WTC11 (cell line): ENCODE data around the gene IZUMO4. TPM values are rescaled to one million over a fixed set of nuclear protein-coding genes. Genes with fewer than 3 reads are reported as not detected.

Source experiments
- ATAC-seq: fragments of 200-7000 bp; cut with Tn5 transposase; 2 replicates; pipeline ENCODE4 v1.10.0; 2021; ENCODE audit warnings: mild to moderate bottlenecking, moderate library complexity
- CTCF ChIA-PET: fragments of 300-600 bp; sonication (Branson Sonifier 250); formaldehyde crosslinking; loops from one replicate; lab custom pipeline; 2021; ENCODE audit warnings: antibody characterized with exemption; lab: Charles Lee
- POLR2A ChIA-PET: fragments of 350-600 bp; sonication (Branson Sonifier 250); formaldehyde crosslinking; loops from one replicate; lab custom pipeline; 2021; ENCODE audit warnings: antibody characterized with exemption; lab: Charles Lee
- DNase-seq: peaks from one replicate; pipeline ENCODE4 v3.0.0; 2021; ENCODE audit warnings: low spot score
- H3K27ac Mint-ChIP-seq: 2 replicates; pipeline ENCODE4 v1.8.0; 2021; ENCODE audit warnings: mixed read lengths
- H3K27me3 Mint-ChIP-seq: 2 replicates; pipeline ENCODE4 v1.8.0; 2021; ENCODE audit warnings: low read depth, mild to moderate bottlenecking, moderate library complexity, mixed read lengths
- H3K36me3 Mint-ChIP-seq: 2 replicates; pipeline ENCODE4 v1.8.0; 2021; ENCODE audit warnings: mixed read lengths
- H3K4me1 Mint-ChIP-seq: 2 replicates; pipeline ENCODE4 v1.8.0; 2022; ENCODE audit warnings: mixed read lengths
- H3K4me3 Mint-ChIP-seq: 2 replicates; pipeline ENCODE4 v1.8.0; 2021; ENCODE audit warnings: mild to moderate bottlenecking, moderate library complexity, mixed read lengths
- H3K9me3 Mint-ChIP-seq: 2 replicates; pipeline ENCODE4 v1.8.0; 2021; ENCODE audit warnings: mixed read lengths
- CREB1 ChIP-seq: sonication (generic); formaldehyde crosslinking; IDR thresholded peaks from 2 replicates; pipeline ENCODE4 v1.8.0; 2023; ENCODE audit warnings: mild to moderate bottlenecking, missing genetic modification reagents
- ELF4 ChIP-seq: sonication (generic); formaldehyde crosslinking; IDR thresholded peaks from 2 replicates; pipeline ENCODE4 v1.8.1; 2022; ENCODE audit warnings: low read depth, mild to moderate bottlenecking, moderate library complexity, missing genetic modification reagents
- ETV6 ChIP-seq: sonication (generic); formaldehyde crosslinking; IDR thresholded peaks from 2 replicates; pipeline ENCODE4 v1.8.1; 2022; ENCODE audit warnings: mild to moderate bottlenecking, missing genetic modification reagents
- FOXJ3 ChIP-seq: sonication (generic); formaldehyde crosslinking; IDR thresholded peaks from 2 replicates; pipeline ENCODE4 v1.9.0; 2021; ENCODE audit warnings: missing genetic modification reagents, mild to moderate bottlenecking, borderline replicate concordance
- GABPB1 ChIP-seq: sonication (generic); formaldehyde crosslinking; IDR thresholded peaks from 2 replicates; pipeline ENCODE4 v1.8.1; 2023; ENCODE audit warnings: mild to moderate bottlenecking, missing genetic modification reagents
- GTF2I ChIP-seq: fragments of 250-450 bp; sonication (Bioruptor Pico); conservative IDR thresholded peaks from 2 replicates; pipeline ENCODE4 v1.4.0; 2021; ENCODE audit warnings: mild to moderate bottlenecking
- HMGA2 ChIP-seq: fragments of 250-450 bp; sonication (Bioruptor Pico); IDR thresholded peaks from 2 replicates; pipeline ENCODE4 v1.4.0; 2021; ENCODE audit warnings: mild to moderate bottlenecking, moderate library complexity
- IRF2 ChIP-seq: sonication (generic); formaldehyde crosslinking; IDR thresholded peaks from 2 replicates; pipeline ENCODE4 v1.8.0; 2022; ENCODE audit warnings: low read depth, missing genetic modification reagents, borderline replicate concordance
- JUN ChIP-seq: sonication (generic); formaldehyde crosslinking; IDR thresholded peaks from 2 replicates; pipeline ENCODE4 v1.8.0; 2023; ENCODE audit warnings: mild to moderate bottlenecking, missing genetic modification reagents
- MYBL2 ChIP-seq: sonication (generic); formaldehyde crosslinking; IDR thresholded peaks from 2 replicates; pipeline ENCODE4 v1.8.1; 2023; ENCODE audit warnings: mild to moderate bottlenecking, moderate library complexity, missing genetic modification reagents
- NR2C2 ChIP-seq: sonication (generic); formaldehyde crosslinking; IDR thresholded peaks from 2 replicates; pipeline ENCODE4 v1.8.0; 2022; ENCODE audit warnings: mild to moderate bottlenecking, missing genetic modification reagents
- PRRX2 ChIP-seq: fragments of 250-450 bp; sonication (Bioruptor Pico); IDR thresholded peaks from 2 replicates; pipeline ENCODE4 v1.8.0; 2021; ENCODE audit warnings: mild to moderate bottlenecking
- RELA ChIP-seq: sonication (generic); formaldehyde crosslinking; IDR thresholded peaks from 2 replicates; pipeline ENCODE4 v1.8.1; 2022; ENCODE audit warnings: missing genetic modification reagents, mild to moderate bottlenecking, borderline replicate concordance
- RORB ChIP-seq: fragments of 250-450 bp; sonication (Bioruptor Pico); IDR thresholded peaks from 2 replicates; pipeline ENCODE4 v1.9.0; 2021; ENCODE audit warnings: mild to moderate bottlenecking
- SP1 ChIP-seq: sonication (generic); formaldehyde crosslinking; conservative IDR thresholded peaks from 2 replicates; pipeline ENCODE4 v1.8.1; 2022; ENCODE audit warnings: missing genetic modification reagents
- ZNF219 ChIP-seq: sonication (generic); formaldehyde crosslinking; IDR thresholded peaks from 2 replicates; pipeline ENCODE4 v1.8.0; 2023; ENCODE audit warnings: missing genetic modification reagents, mild to moderate bottlenecking, borderline replicate concordance
- ZNF671 ChIP-seq: fragments of 250-450 bp; sonication (Bioruptor Pico); IDR thresholded peaks from 2 replicates; pipeline ENCODE4 v1.8.0; 2021; ENCODE audit warnings: mild to moderate bottlenecking
- total RNA-seq: library from RNA; stranded (reverse); gene quantifications from 3 replicates; pipeline ENCODE4 v1.2.3, GENCODE V29; 2021
- TF ChIP-seq, protein P1 (sequence below): sonication (generic); formaldehyde crosslinking; IDR thresholded peaks from 2 replicates; pipeline ENCODE4 v1.8.1; 2022; ENCODE audit warnings: mild to moderate bottlenecking, missing genetic modification reagents, moderate library complexity, borderline replicate concordance
- TF ChIP-seq, protein P2 (sequence below): fragments of 250-450 bp; sonication (Bioruptor Pico); IDR thresholded peaks from 2 replicates; pipeline ENCODE4 v1.9.0; 2021; ENCODE audit warnings: mild to moderate bottlenecking, borderline replicate concordance
- TF ChIP-seq, protein P3 (sequence below): fragments of 200-600 bp; IDR thresholded peaks from 2 replicates; pipeline ENCODE4 v1.8.0; 2022; ENCODE audit warnings: antibody characterized with exemption
- TF ChIP-seq, protein P4 (sequence below): fragments of 250-450 bp; sonication (Bioruptor Pico); IDR thresholded peaks from 2 replicates; pipeline ENCODE4 v1.9.0; 2021; ENCODE audit warnings: mild to moderate bottlenecking

Gene IZUMO4
- total RNA-seq, 1 experiment from 2014 or later, result 1.9 TPM

DNA sequence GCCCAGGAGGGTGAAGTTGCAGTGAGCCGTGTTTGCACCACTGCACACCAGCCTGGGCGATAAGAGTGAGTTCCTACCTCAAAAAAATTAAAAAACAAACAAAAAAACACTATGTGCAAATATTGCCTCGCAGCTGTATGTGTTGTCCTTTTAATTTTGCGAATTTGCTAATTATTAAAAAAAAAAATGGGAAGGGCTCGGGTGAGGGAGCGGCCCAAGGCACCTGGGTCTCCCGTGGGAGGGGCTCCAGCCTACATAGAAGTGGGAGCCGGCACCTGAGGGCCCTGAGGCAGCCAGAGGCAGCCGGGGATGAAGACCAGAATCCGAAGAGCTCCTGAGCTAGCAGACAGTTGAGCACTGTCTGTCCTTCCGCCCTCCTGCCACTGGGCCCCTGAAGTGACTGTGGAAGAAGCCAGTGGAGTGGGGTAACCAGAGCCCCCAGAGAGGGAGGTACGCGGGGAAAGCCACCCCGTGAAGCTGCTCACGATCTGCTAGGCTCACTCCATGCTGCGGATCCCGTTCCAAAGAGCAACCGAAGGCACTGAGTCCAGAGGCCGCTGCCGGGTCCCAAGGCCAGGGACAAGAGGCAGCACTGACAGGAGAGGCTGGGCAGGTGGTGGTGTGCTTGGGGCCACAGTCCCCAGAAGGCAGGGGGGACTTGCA, 6.5 kb downstream of the IZUMO4 start:
- H3K4me3 Mint-ChIP-seq, result no peak overlapping the region
- ChIA-PET POLR2A (no interaction called here), CTCF (interaction anchor here (0.9 kb wide), 1 partner anchor 33 kb away, joined by 4 read pairs; no protein-coding TSS in a partner anchor)
- peaks cover 28% of the 10 kb centered on the region for H3K9me3 Mint-ChIP-seq
- no peaks in the 10 kb centered on the region for H3K27me3 Mint-ChIP-seq
- TF ChIP-seq RELA, result no peak
- TF ChIP-seq ZNF219 (CRISPR knock-in tag), result no peak
- TF ChIP-seq MYBL2 (CRISPR knock-in tag), result no peak
- TF ChIP-seq IRF2 (CRISPR knock-in tag), result no peak
- no peak for TF ChIP-seq JUN
- DNase-seq (no peak), ATAC-seq (no peak)
- peaks cover 63% of the 10 kb centered on the region for H3K36me3 Mint-ChIP-seq
- H3K4me1 Mint-ChIP-seq, result no peaks in the 10 kb centered on the region
- no peak overlapping the region for H3K27ac Mint-ChIP-seq

DNA sequence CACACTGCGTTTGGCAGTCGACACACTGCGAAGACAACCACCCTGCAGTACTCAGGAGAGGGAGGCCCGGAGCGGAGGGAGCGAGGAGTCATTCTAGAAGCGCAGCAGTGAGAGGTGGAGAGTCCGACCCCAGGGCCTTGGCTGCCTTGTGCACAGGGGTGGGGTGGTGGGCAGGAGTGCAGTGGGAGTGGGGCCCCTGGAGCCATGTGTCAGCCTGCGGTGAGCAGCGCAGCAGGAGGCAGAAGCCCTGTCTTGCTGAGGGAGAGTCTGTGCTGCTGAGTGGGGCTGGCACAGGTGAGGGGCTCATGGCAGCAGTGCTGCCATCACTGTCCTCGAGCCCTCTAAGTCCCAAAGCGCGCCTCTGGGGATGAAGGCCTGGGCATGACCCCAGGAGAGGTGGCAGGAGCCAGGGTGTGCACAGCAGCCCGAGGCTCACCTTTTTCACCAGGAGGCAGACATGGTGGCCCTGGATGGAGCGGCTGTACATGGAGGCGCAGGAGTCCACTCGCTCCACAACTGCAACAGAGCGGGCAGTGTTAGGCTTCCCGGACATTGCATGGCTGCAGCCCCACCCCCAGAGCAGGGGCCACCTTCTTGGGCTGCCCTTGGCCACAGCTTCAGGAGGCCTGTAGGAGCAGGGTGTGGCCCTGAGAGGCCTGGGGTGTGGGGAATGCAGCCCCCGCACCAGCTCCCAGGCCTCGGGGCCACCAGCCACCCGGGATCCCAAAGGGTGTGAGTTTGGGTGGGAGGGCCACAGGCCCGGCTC, 11.7 kb downstream of the IZUMO4 start:
- Mint-ChIP-seq H3K9me3 (peaks cover 28% of the 10 kb centered on the region), H3K36me3 (peaks cover 69% of the 10 kb centered on the region), H3K4me1 (no peaks in the 10 kb centered on the region), H3K4me3 (no peak overlapping the region), H3K27ac (no peak overlapping the region), H3K27me3 (no peaks in the 10 kb centered on the region)
- POLR2A ChIA-PET, result no interaction called here
- CTCF ChIA-PET, result no interaction called here
- no peak for DNase-seq
- TF ChIP-seq ETV6 (CRISPR knock-in tag) (no peak), GTF2I (CRISPR knock-in tag) (no peak), CREB1 (CRISPR knock-in tag) (no peak), SP1 (CRISPR knock-in tag) (no peak), FOXJ3 (CRISPR knock-in tag) (no peak)
- TF ChIP-seq, protein P1, sequence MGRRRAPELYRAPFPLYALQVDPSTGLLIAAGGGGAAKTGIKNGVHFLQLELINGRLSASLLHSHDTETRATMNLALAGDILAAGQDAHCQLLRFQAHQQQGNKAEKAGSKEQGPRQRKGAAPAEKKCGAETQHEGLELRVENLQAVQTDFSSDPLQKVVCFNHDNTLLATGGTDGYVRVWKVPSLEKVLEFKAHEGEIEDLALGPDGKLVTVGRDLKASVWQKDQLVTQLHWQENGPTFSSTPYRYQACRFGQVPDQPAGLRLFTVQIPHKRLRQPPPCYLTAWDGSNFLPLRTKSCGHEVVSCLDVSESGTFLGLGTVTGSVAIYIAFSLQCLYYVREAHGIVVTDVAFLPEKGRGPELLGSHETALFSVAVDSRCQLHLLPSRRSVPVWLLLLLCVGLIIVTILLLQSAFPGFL, result no peak
- TF ChIP-seq, protein P2, sequence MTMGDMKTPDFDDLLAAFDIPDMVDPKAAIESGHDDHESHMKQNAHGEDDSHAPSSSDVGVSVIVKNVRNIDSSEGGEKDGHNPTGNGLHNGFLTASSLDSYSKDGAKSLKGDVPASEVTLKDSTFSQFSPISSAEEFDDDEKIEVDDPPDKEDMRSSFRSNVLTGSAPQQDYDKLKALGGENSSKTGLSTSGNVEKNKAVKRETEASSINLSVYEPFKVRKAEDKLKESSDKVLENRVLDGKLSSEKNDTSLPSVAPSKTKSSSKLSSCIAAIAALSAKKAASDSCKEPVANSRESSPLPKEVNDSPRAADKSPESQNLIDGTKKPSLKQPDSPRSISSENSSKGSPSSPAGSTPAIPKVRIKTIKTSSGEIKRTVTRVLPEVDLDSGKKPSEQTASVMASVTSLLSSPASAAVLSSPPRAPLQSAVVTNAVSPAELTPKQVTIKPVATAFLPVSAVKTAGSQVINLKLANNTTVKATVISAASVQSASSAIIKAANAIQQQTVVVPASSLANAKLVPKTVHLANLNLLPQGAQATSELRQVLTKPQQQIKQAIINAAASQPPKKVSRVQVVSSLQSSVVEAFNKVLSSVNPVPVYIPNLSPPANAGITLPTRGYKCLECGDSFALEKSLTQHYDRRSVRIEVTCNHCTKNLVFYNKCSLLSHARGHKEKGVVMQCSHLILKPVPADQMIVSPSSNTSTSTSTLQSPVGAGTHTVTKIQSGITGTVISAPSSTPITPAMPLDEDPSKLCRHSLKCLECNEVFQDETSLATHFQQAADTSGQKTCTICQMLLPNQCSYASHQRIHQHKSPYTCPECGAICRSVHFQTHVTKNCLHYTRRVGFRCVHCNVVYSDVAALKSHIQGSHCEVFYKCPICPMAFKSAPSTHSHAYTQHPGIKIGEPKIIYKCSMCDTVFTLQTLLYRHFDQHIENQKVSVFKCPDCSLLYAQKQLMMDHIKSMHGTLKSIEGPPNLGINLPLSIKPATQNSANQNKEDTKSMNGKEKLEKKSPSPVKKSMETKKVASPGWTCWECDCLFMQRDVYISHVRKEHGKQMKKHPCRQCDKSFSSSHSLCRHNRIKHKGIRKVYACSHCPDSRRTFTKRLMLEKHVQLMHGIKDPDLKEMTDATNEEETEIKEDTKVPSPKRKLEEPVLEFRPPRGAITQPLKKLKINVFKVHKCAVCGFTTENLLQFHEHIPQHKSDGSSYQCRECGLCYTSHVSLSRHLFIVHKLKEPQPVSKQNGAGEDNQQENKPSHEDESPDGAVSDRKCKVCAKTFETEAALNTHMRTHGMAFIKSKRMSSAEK (CRISPR knock-in tag), result no peak
- no peak for ATAC-seq

DNA sequence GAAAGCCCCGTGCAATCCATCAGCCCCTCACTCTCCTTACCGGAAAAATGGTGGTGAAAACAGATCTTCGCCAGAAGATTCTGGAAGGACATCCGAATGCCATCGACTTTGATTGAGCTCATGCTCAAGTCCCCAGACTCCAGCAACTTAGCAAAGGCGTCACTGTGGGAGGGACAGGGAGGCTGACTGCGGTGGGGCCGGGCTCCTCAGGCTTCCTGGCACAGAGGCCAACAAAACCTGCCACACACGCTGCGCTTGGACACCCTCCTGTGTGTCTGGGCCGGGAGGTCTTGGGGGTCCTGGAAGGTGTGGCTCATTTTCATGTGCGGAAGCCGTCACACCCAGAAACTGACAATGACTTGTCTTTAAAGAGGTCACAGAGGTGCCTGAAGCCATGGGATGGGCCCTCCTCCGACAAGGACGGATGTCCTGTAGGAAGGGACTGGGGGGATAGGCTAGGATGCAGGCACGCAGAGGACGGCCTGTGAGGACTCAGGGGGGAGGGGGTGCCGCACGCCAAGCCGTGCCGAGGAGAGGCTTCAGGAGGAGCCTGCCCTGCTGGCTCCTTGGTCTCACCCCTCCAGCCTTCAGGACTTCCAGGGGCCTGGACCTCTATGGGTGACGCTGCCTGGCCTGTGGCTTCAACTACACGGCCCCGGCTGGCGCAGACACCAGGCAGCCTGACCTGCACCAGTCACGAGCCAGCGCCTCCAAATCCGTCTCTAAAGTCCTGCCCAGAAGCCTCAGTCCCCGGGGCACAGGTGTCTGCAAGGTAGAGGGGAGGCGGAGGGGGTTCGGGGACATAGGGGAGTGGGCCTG, 12.5 kb downstream of the IZUMO4 start:
- Mint-ChIP-seq H3K36me3 (peaks cover 68% of the 10 kb centered on the region), H3K27me3 (no peaks in the 10 kb centered on the region), H3K27ac (peak overlapping the region; percentile 68; the same call in 1 of the 2 replicates), H3K4me1 (no peaks in the 10 kb centered on the region), H3K4me3 (no peak overlapping the region), H3K9me3 (peaks cover 22% of the 10 kb centered on the region)
- POLR2A ChIA-PET, result no interaction called here
- ATAC-seq (no peak), DNase-seq (no peak)
- CTCF ChIA-PET, result interaction anchor here (0.6 to 1.5 kb wide), 2 partner anchors 12 to 48 kb away, joined by 4 to 5 read pairs; no protein-coding TSS in a partner anchor
- TF ChIP-seq ZNF219 (CRISPR knock-in tag), result no peak
- no peak for TF ChIP-seq PRRX2 (CRISPR knock-in tag)
- TF ChIP-seq RORB, result no peak
- TF ChIP-seq ELF4, result no peak
- TF ChIP-seq HMGA2, result no peak
- no peak for TF ChIP-seq ZNF671 (CRISPR knock-in tag)
- no peak for TF ChIP-seq NR2C2 (CRISPR knock-in tag)
- TF ChIP-seq, protein P3, sequence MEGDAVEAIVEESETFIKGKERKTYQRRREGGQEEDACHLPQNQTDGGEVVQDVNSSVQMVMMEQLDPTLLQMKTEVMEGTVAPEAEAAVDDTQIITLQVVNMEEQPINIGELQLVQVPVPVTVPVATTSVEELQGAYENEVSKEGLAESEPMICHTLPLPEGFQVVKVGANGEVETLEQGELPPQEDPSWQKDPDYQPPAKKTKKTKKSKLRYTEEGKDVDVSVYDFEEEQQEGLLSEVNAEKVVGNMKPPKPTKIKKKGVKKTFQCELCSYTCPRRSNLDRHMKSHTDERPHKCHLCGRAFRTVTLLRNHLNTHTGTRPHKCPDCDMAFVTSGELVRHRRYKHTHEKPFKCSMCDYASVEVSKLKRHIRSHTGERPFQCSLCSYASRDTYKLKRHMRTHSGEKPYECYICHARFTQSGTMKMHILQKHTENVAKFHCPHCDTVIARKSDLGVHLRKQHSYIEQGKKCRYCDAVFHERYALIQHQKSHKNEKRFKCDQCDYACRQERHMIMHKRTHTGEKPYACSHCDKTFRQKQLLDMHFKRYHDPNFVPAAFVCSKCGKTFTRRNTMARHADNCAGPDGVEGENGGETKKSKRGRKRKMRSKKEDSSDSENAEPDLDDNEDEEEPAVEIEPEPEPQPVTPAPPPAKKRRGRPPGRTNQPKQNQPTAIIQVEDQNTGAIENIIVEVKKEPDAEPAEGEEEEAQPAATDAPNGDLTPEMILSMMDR, result no peak
- no peak for TF ChIP-seq IRF2 (CRISPR knock-in tag)
- no peak for TF ChIP-seq GABPB1
- TF ChIP-seq, protein P4, sequence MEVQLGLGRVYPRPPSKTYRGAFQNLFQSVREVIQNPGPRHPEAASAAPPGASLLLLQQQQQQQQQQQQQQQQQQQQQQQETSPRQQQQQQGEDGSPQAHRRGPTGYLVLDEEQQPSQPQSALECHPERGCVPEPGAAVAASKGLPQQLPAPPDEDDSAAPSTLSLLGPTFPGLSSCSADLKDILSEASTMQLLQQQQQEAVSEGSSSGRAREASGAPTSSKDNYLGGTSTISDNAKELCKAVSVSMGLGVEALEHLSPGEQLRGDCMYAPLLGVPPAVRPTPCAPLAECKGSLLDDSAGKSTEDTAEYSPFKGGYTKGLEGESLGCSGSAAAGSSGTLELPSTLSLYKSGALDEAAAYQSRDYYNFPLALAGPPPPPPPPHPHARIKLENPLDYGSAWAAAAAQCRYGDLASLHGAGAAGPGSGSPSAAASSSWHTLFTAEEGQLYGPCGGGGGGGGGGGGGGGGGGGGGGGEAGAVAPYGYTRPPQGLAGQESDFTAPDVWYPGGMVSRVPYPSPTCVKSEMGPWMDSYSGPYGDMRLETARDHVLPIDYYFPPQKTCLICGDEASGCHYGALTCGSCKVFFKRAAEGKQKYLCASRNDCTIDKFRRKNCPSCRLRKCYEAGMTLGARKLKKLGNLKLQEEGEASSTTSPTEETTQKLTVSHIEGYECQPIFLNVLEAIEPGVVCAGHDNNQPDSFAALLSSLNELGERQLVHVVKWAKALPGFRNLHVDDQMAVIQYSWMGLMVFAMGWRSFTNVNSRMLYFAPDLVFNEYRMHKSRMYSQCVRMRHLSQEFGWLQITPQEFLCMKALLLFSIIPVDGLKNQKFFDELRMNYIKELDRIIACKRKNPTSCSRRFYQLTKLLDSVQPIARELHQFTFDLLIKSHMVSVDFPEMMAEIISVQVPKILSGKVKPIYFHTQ, result no peak
